HEK293 (cell line): ENCODE measurements around the gene CCDC28B.

Source experiments
- FEZF1 ChIP-seq: fragments of 450-650 bp; formaldehyde crosslinking; IDR thresholded peaks from 2 replicates; pipeline ENCODE4 v1.5.1; 2016; ENCODE audit warnings: missing biosample characterization, missing genetic modification characterization
- GLIS2 ChIP-seq: fragments of 450-650 bp; formaldehyde crosslinking; IDR thresholded peaks from 2 replicates; pipeline ENCODE4 v1.5.1; 2016; ENCODE audit warnings: missing biosample characterization, missing genetic modification characterization
- KLF10 ChIP-seq: fragments of 450-650 bp; IDR thresholded peaks from 2 replicates; pipeline ENCODE4 v1.5.1; 2018; ENCODE audit warnings: missing biosample characterization, mild to moderate bottlenecking, missing genetic modification characterization
- KLF7 ChIP-seq: fragments of 450-650 bp; formaldehyde crosslinking; IDR thresholded peaks from 2 replicates; pipeline ENCODE4 v1.5.1; 2016; ENCODE audit warnings: missing biosample characterization, missing genetic modification characterization, borderline replicate concordance
- MEIS1 ChIP-seq: sonication (generic); formaldehyde crosslinking; IDR thresholded peaks from 2 replicates; pipeline ENCODE4 v1.8.1; 2022; ENCODE audit warnings: missing genetic modification reagents, mild to moderate bottlenecking, borderline replicate concordance
- MZF1 ChIP-seq: fragments of 450-650 bp; formaldehyde crosslinking; IDR thresholded peaks from 2 replicates; pipeline ENCODE4 v1.5.1; 2017; ENCODE audit warnings: missing biosample characterization, missing genetic modification characterization, borderline replicate concordance
- OVOL3 ChIP-seq: fragments of 450-650 bp; formaldehyde crosslinking; IDR thresholded peaks from 2 replicates; pipeline ENCODE4 v1.5.1; 2016; ENCODE audit warnings: missing biosample characterization, missing genetic modification characterization
- SETDB1 ChIP-seq: IDR thresholded peaks from one replicate; pipeline ENCODE4 v1.6.1; 2017; ENCODE audit warnings: mild to moderate bottlenecking, low read length, moderate library complexity, mixed read lengths; ENCODE audit not compliant: insufficient read length
- SP2 ChIP-seq: fragments of 450-650 bp; formaldehyde crosslinking; IDR thresholded peaks from 2 replicates; pipeline ENCODE4 v1.5.1; 2016; ENCODE audit warnings: missing biosample characterization, missing genetic modification characterization
- ZBTB20 ChIP-seq: fragments of 450-650 bp; formaldehyde crosslinking; IDR thresholded peaks from 2 replicates; pipeline ENCODE4 v1.5.1; 2016; ENCODE audit warnings: missing biosample characterization, missing genetic modification characterization
- ZBTB26 ChIP-seq: fragments of 450-650 bp; formaldehyde crosslinking; optimal IDR thresholded peaks from 2 replicates; pipeline ENCODE3; 2016; ENCODE audit warnings: missing biosample characterization, mild to moderate bottlenecking, missing genetic modification characterization
- ZNF10 ChIP-seq: fragments of 450-650 bp; formaldehyde crosslinking; IDR thresholded peaks from 2 replicates; pipeline ENCODE4 v1.5.1; 2017; ENCODE audit warnings: missing biosample characterization, missing genetic modification characterization
- ZNF132 ChIP-seq: fragments of 450-650 bp; formaldehyde crosslinking; IDR thresholded peaks from 2 replicates; pipeline ENCODE4 v1.5.1; 2017; ENCODE audit warnings: missing biosample characterization, missing genetic modification characterization, borderline replicate concordance
- ZNF2 ChIP-seq: fragments of 450-650 bp; formaldehyde crosslinking; IDR thresholded peaks from 2 replicates; pipeline ENCODE4 v1.5.1; 2016; ENCODE audit warnings: missing biosample characterization, missing genetic modification characterization
- ZNF335 ChIP-seq: fragments of 450-650 bp; formaldehyde crosslinking; conservative IDR thresholded peaks from 2 replicates; pipeline ENCODE4 v1.5.1; 2016; ENCODE audit warnings: missing biosample characterization, missing genetic modification characterization
- ZNF501 ChIP-seq: fragments of 450-650 bp; formaldehyde crosslinking; IDR thresholded peaks from 2 replicates; pipeline ENCODE4 v1.5.1; 2016; ENCODE audit warnings: missing biosample characterization, missing genetic modification characterization
- ZNF521 ChIP-seq: fragments of 450-650 bp; formaldehyde crosslinking; IDR thresholded peaks from 2 replicates; pipeline ENCODE4 v1.5.1; 2017; ENCODE audit warnings: missing biosample characterization, mild to moderate bottlenecking, missing genetic modification characterization
- ZNF530 ChIP-seq: fragments of 450-650 bp; formaldehyde crosslinking; IDR thresholded peaks from 2 replicates; pipeline ENCODE4 v1.5.1; 2016; ENCODE audit warnings: low read depth, missing biosample characterization, missing genetic modification characterization
- ZNF555 ChIP-seq: fragments of 450-650 bp; formaldehyde crosslinking; conservative IDR thresholded peaks from 2 replicates; pipeline ENCODE4 v1.5.1; 2017; ENCODE audit warnings: missing biosample characterization, mild to moderate bottlenecking, missing genetic modification characterization, inconsistent platforms
- ZNF558 ChIP-seq: fragments of 450-650 bp; formaldehyde crosslinking; IDR thresholded peaks from 2 replicates; pipeline ENCODE4 v1.5.1; 2016; ENCODE audit warnings: missing biosample characterization, missing genetic modification characterization
- ZNF596 ChIP-seq: fragments of 450-650 bp; IDR thresholded peaks from 2 replicates; pipeline ENCODE4 v1.5.0; 2018; ENCODE audit warnings: missing biosample characterization, mild to moderate bottlenecking, missing genetic modification characterization, moderate library complexity
- ZNF623 ChIP-seq: fragments of 450-650 bp; formaldehyde crosslinking; IDR thresholded peaks from 2 replicates; pipeline ENCODE4 v1.5.1; 2016; ENCODE audit warnings: missing biosample characterization, missing genetic modification characterization
- ZNF629 ChIP-seq: fragments of 450-650 bp; formaldehyde crosslinking; IDR thresholded peaks from 2 replicates; pipeline ENCODE4 v1.5.1; 2017; ENCODE audit warnings: missing biosample characterization, missing genetic modification characterization
- ZNF658 ChIP-seq: fragments of 450-650 bp; formaldehyde crosslinking; IDR thresholded peaks from 2 replicates; pipeline ENCODE4; 2016; ENCODE audit warnings: missing biosample characterization, missing genetic modification characterization
- ZNF768 ChIP-seq: fragments of 450-650 bp; formaldehyde crosslinking; IDR thresholded peaks from 2 replicates; pipeline ENCODE4 v1.5.1; 2018; ENCODE audit warnings: missing biosample characterization, mild to moderate bottlenecking, missing genetic modification characterization
- ZNF777 ChIP-seq: fragments of 450-650 bp; formaldehyde crosslinking; IDR thresholded peaks from 2 replicates; pipeline ENCODE4 v1.5.1; 2017; ENCODE audit warnings: missing biosample characterization, missing genetic modification characterization, borderline replicate concordance
- ZSCAN18 ChIP-seq: fragments of 450-650 bp; formaldehyde crosslinking; IDR thresholded peaks from 2 replicates; pipeline ENCODE4 v1.5.1; 2016; ENCODE audit warnings: missing biosample characterization, missing genetic modification characterization
- ZXDB ChIP-seq: fragments of 450-650 bp; formaldehyde crosslinking; IDR thresholded peaks from 2 replicates; pipeline ENCODE4 v1.5.1; 2016; ENCODE audit warnings: missing biosample characterization, missing genetic modification characterization
- TF ChIP-seq, protein P1 (sequence below): fragments of 450-650 bp; formaldehyde crosslinking; IDR thresholded peaks from 2 replicates; pipeline ENCODE4 v1.5.1; 2017; ENCODE audit warnings: missing biosample characterization, missing genetic modification characterization
- TF ChIP-seq, protein P2 (sequence below): fragments of 450-650 bp; formaldehyde crosslinking; IDR thresholded peaks from 2 replicates; pipeline ENCODE4 v1.5.1; 2016; ENCODE audit warnings: missing biosample characterization, missing genetic modification characterization
- TF ChIP-seq, protein P3 (sequence below): fragments of 450-650 bp; formaldehyde crosslinking; IDR thresholded peaks from 2 replicates; pipeline ENCODE4 v1.5.1; 2016; ENCODE audit warnings: missing biosample characterization, missing genetic modification characterization
- TF ChIP-seq, protein P4 (sequence below): fragments of 450-650 bp; formaldehyde crosslinking; IDR thresholded peaks from 2 replicates; pipeline ENCODE4 v1.5.1; 2017; ENCODE audit warnings: missing biosample characterization, missing genetic modification characterization

The CCDC28B gene

DNA sequence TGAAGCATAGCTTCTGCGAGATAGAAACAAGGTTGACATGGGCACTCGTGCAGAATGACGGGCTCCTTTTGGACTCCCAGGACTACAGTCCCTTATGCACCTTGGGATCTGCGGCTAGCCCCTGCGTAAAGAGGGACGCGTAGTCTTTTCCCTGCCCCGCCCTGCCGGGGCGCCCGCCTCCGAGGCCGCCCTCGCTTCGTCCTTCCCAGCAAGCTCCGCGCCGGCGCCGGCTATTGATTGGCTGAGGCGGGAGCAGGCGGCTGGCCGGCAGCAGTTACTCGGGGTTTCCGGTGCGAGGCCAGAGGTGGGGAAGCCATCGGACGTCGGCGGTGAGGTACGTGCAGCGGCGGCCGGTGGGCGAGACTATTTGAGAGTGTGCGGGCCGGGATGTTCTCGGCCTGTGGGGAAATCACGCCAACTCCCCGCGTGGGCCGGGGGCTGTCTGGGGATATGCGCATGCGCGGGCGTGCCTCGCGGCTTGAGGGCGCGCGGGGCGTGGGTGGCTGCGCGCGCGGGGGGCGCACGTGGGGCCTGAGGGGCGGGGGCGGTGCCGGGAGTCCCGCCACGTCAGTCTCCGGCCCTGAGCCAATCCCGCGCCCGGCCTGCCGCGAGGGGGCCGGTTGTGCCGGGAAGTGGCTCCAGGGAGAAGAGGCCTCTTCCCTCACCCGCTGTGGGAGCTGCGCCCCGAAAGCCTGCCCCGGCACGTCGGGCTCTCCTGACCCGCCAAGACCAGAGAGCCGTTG is 20.8 kb upstream of the CCDC28B start, which contains the start of gene TXLNA (continued):
- TF ChIP-seq, protein P1, sequence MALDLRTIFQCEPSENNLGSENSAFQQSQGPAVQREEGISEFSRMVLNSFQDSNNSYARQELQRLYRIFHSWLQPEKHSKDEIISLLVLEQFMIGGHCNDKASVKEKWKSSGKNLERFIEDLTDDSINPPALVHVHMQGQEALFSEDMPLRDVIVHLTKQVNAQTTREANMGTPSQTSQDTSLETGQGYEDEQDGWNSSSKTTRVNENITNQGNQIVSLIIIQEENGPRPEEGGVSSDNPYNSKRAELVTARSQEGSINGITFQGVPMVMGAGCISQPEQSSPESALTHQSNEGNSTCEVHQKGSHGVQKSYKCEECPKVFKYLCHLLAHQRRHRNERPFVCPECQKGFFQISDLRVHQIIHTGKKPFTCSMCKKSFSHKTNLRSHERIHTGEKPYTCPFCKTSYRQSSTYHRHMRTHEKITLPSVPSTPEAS (tag by site-specific recombination), result no peak
- TF ChIP-seq ZNF777, result no peak
- no peak for TF ChIP-seq ZNF530 (tag by site-specific recombination)
- TF ChIP-seq KLF10, result peak; percentile 60; the same call in 1 of the 2 replicates
- TF ChIP-seq ZXDB (tag by site-specific recombination), result peak; percentile 98
- peak; percentile 65; the same call in 1 of the 2 replicates for TF ChIP-seq ZBTB20 (tag by site-specific recombination)
- TF ChIP-seq SETDB1, result peak; percentile 12
- peak; percentile 95 for TF ChIP-seq SP2 (tag by site-specific recombination)
- no peak; the same call in 1 of the 2 replicates for TF ChIP-seq KLF7
- TF ChIP-seq ZNF658 (tag by site-specific recombination), result no peak
- TF ChIP-seq ZBTB26 (tag by site-specific recombination), result peak; percentile 90
- TF ChIP-seq, protein P2, sequence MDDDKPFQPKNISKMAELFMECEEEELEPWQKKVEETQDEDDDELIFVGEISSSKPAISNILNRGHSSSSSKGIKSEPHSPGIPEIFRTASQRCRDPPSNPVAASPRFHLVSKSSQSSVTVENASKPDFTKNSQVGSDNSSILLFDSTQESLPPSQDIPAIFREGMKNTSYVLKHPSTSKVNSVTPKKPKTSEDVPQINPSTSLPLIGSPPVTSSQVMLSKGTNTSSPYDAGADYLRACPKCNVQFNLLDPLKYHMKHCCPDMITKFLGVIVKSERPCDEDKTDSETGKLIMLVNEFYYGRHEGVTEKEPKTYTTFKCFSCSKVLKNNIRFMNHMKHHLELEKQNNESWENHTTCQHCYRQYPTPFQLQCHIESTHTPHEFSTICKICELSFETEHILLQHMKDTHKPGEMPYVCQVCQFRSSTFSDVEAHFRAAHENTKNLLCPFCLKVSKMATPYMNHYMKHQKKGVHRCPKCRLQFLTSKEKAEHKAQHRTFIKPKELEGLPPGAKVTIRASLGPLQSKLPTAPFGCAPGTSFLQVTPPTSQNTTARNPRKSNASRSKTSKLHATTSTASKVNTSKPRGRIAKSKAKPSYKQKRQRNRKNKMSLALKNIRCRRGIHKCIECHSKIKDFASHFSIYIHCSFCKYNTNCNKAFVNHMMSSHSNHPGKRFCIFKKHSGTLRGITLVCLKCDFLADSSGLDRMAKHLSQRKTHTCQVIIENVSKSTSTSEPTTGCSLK, result no peak
- peak; percentile 57 for TF ChIP-seq ZNF629
- no peak for TF ChIP-seq ZNF10
- no peak for TF ChIP-seq ZNF132
- TF ChIP-seq, protein P3, sequence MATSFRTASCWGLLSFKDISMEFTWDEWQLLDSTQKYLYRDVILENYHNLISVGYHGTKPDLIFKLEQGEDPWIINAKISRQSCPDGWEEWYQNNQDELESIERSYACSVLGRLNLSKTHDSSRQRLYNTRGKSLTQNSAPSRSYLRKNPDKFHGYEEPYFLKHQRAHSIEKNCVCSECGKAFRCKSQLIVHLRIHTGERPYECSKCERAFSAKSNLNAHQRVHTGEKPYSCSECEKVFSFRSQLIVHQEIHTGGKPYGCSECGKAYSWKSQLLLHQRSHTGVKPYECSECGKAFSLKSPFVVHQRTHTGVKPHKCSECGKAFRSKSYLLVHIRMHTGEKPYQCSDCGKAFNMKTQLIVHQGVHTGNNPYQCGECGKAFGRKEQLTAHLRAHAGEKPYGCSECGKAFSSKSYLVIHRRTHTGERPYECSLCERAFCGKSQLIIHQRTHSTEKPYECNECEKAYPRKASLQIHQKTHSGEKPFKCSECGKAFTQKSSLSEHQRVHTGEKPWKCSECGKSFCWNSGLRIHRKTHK (tag by site-specific recombination), result no peak
- no peak for TF ChIP-seq ZNF558
- TF ChIP-seq MEIS1 (CRISPR knock-in tag), result no peak
- peak; percentile 66 for TF ChIP-seq FEZF1
- 0 out of 2 replicates have a peak, but pooled peaks have one; percentile 37 for TF ChIP-seq ZNF596 (tag by site-specific recombination)
- peak; percentile 64; the same call in 1 of the 2 replicates for TF ChIP-seq ZNF501 (tag by site-specific recombination)
- TF ChIP-seq, protein P4, sequence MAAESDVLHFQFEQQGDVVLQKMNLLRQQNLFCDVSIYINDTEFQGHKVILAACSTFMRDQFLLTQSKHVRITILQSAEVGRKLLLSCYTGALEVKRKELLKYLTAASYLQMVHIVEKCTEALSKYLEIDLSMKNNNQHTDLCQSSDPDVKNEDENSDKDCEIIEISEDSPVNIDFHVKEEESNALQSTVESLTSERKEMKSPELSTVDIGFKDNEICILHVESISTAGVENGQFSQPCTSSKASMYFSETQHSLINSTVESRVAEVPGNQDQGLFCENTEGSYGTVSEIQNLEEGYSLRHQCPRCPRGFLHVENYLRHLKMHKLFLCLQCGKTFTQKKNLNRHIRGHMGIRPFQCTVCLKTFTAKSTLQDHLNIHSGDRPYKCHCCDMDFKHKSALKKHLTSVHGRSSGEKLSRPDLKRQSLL, result no peak
- no peak for TF ChIP-seq ZNF623
- TF ChIP-seq ZNF768 (tag by site-specific recombination), result no peak
- TF ChIP-seq ZNF335, result peak; percentile 97
- TF ChIP-seq ZNF521 (tag by site-specific recombination), result no peak
- TF ChIP-seq ZNF555 (tag by site-specific recombination), result no peak
- peak; percentile 68 for TF ChIP-seq GLIS2 (tag by site-specific recombination)
- TF ChIP-seq ZNF2 (tag by site-specific recombination), result no peak; the same call in 1 of the 2 replicates
- TF ChIP-seq ZSCAN18 (tag by site-specific recombination), result no peak
- 0 out of 2 replicates have a peak, but pooled peaks have one; percentile 40 for TF ChIP-seq OVOL3 (tag by site-specific recombination)
- TF ChIP-seq MZF1 (tag by site-specific recombination), result no peak
